HG03025 (cell line): ENCODE results near the gene COX6A2.
"Not testable (repeated sequence)": the region's sequence is repeated elsewhere in the genome, so short reads cannot be mapped to it uniquely, and the experiment has no call there.

Experiments
- ATAC-seq: cut with Tn5 transposase; IDR thresholded peaks from one replicate; pipeline ENCODE4 v1.9.1; 2021; ENCODE audit warnings: mild to moderate bottlenecking, moderate library complexity; ENCODE audit not compliant: unreplicated experiment, low FRiP score

The COX6A2 gene

DNA sequence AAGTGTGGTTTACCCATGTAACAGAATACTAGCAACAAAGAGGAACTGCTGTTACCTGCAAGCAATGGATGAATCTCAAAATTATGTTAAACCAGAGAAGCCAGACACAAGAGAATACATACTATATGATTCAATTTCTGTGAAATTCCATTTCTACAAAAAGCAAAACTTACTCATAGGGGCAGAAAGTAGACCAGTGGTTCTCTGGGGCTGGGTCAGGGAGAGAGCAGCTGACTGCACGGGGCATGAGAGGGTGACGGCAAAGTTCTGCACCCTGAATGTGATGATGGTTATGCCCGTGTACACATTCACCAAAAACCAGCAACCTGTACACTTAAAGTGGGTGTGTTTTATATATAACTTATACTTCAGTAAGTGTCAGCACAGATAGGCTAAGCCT is 11.4 kb upstream of the COX6A2 start:
- ATAC-seq: no peak

DNA sequence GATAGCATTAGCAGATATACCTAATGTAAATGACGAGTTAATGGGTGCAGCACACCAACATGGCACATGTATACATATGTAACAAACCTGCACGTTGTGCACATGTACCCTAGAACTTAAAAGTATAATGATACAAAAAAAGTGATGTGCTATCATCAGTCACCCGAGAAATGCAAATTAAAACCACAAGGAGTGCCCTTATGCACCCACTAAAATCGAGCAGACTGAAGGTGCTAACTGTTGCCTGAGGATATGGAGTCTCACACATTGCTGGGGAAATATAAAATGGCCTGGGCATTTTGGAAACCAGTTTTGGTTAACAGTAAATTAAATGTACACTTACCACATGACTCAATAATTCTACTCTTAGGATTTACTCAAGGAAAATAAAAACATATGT is 10.9 kb upstream of the COX6A2 start:
- ATAC-seq: not testable (repeated sequence)

DNA sequence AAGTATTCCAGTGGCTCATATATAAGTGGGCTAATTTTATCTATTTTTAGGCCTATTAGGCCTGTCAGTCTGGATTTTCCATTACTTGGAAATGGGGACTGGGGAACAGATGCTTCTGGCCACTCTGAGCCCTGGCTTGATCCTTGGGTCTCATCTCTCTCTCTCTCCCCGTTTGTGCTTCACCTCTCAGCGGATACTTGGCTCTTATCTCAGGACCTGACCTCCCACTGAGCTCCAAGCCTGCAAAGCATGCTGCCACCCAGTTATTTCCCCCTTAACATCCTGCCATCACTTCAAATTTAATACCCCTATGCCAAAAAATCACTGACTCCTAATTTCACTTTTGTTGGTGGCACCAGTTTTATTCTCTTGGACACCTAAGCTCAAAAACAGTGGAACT is 10.3 kb upstream of the COX6A2 start:
- ATAC-seq: no peak

DNA sequence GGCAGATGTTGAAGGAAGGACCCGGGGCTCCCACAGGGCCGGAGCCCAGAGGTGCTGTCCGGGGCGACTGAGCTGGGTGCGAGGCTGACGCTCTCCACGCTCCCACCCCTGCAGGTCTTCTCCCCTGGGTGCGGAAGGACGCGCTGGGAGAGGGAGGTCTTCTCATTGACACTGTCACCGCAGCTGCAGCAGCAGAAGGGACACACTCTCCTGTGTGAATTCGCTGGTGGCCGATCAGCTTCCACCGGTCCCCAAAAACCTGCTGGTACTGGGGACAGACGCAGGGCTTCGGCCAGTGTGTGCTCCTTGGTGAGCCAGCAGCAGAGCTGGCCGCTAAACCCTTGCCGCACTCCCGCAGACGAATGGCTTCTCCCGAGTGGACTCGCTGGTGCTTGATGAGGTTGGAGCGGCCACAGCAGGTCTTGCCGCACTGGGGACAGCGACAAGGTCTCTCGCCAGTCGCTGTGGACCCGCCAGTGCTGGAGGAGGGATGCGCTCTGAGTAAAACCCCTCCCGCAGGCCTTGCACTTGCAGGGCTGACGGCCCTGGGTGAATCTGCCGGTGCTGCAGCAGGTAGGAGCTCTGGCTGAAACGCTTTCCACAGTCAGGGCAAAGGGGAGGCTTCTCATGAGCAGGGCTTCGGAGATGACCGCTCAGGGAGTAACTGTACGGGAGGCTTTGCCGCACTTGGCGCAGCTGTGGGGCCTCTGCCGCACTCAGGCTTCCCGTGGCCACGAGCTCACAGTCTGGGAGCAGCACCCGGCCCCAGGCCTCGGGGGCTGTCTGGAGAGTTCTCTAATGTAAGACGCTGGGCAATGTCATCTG is 8.3 kb upstream of the COX6A2 start:
- ATAC-seq: no peak

DNA sequence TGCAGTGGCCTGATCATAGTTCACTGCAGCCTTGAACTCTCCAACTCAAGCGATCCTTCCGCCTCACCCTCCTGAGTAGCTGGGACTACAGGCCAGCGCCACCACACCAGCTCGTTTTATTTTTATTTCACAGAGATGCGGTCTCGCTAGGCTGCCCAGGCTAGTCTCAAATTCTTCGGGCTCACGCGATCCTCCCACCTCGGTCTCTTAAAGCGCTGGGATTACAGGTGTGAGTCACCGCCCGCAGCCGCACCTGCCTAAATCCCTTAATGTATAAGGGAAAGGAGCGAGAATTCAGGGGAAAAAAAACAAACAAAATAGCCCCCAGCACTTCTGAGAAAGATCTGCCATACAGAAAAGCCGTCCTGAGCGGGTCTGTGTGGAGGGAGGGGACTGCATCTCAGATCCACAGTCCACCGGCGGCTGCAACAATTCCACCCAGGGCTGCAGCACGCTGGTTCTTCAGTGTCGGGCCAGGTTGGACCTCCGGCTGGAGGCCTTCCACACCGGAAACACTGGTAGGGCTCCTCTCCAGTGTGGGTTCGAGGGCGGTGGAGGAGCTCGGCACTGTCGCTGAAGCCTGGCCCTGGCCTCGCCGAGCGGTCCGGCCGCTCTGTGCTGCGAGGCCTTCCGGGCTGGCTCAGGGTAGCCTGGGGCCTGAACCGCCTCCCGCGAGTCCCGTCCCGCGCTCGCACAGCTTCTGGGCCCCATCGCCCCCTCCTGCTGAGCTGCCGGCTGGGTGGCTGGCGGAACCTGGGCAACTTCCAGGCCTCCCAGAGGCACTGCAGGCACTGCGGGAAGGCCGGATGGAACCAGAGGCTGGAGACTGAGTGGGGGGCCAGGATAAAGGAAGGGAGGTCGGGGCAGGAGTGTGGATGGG is 7.4 kb upstream of the COX6A2 start:
- no peak for ATAC-seq

DNA sequence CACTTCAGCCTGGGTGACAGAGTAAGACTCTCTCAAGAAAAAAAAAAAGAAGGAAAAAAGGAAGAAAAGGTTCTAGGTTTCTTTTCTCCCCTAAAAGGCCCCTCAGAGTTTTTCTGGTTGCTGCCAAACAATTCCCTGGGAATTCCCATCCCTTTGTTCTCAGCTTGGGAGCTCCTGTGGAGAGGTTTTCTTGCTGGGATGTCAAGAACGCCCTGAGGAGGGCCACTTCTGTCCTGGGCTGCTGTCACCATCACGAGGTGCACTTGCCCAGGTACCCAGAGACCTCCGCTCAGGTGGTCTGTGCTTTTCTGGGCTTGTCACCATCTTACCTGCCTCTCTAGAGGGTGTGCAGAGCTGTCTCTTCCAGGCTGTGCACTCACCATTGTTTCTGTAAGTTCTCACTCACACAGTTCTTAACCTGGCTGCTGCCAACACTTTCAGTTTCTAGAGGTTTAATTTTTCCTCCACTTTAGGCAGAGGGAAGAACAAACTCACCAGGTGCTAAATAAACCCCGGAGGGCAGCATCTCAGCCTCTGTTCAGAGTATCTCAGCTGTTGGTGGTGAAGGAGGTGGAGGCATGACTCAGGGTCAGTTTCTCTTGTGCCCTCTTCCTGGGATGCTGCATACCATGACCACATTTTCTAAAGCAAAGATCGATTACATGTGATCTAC is 2.4 kb upstream of the COX6A2 start:
- ATAC-seq: no peak

DNA sequence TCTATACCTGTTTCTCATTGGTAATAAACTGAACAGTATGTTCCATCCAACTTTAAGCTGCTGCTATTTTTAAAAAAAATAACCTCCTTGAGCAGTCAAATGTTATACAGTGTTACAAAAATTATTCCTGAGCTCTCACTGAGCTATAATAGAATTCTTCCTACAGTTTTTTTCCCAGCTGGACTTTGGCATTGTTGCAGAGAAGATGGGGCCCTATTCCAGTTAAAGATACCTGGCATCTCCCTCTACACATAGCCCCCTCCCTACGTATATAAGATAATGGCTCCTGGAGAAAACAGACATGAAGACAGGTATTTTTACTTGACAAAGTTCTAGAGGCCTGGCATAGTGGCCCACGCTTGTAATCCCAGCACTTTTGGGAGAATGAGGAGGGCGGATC is 1.6 kb upstream of the COX6A2 start:
- no peak for ATAC-seq

DNA sequence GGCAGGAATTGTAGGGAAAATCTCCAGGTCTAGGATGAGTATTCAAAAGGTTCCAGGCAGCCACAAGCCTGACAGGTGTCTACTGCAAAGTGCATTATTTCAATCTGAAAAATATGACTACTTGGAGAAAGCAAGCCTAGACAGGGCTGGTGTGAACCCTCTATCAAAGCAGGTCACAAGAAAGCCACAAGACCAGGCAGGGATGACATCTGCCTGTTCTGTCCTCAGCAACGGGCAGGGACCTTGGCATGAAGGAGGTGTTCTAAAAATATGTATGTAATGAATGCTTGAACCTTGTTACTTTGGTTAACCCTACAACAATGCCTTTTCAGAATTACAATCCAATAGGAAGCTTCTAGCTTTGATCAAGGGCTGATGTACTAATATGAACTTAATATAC is 1.2 kb upstream of the COX6A2 start:
- ATAC-seq: no peak

DNA sequence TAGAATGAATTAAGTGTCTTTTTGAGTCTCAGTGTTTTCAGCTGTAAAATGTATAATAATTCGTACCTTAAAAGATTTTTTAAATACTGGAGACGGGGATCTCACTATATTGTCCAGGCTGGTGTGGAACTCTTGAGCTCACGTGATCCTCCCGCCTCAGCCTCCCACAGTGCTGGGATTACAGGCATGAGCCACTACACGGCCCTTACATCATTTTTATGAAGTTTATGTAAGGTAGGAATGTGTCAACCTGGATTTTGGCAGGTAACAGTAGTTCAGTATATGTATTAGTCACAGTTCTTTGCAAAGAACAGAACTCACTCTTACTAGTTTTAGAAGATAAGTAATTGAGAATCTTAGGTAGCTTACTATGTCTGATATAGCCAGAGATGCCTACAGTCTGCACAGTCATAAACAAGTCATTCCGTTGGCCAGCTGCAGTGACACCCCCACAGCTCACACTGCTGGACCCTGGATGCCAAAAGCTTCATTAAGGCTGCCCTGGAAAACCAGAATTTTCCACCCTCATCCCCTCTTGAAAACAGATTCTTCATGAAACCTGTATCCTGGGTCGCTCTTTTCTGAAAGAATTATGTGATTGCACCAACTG is 583 bp upstream of the COX6A2 start:
- no peak for ATAC-seq

DNA sequence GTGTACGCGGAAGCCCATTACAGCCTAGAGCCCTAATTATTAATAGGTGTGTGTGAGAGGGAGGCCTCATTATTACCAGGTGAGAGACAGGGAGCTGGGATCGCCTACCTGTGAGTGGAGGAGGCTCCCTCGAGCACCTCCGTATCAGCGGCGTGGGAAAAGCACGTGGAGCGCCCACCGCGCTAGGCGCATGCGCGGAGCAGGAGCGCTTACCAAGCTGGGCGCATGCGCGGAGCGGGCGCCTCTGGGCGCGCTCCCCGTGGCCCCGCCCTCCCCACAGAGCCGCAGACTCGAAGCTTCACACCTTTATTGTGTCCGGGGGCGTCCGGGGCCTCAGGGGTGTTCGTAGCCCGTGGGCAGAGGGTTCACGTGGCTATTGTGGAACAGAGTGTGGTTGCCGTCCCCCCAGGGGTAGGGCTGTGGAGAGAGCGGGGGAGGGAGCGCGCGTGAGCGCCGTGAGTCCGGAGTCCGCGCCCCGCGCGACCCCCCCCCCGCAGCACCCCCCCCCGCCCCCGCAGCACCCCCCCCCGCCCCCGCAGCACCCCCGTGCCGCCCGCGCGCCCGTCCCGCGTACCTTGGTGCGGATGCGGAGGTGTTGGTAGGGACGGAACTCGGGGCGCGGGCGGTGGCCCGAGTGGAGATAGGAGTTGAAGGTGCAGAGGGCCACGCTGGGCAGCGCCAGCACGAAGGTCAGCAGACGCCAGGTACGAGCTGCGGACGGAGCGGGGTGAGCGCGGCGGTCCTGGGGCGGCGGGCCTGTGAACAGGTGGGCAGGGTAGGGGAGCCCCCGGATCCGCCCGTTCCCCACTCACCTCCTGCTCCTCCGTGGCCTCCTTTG is 500 bp downstream of the COX6A2 start:
- no peak for ATAC-seq

DNA sequence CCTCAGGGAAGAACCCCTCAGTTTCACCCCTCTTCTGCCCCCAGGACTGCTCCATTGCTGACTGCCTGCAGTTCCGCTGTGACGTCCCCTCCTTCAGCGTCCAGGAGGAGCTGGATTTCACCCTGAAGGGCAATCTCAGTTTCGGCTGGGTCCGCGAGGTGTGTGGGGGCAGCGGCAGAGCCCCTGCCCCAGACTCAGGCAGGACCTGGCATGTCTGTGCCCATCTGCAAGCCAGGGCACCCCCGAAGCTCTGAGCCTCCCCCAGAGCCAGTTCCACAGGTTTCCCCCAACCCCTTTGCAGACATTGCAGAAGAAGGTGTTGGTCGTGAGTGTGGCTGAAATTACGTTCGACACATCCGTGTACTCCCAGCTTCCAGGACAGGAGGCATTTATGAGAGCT is 4.4 kb downstream of the COX6A2 start:
- ATAC-seq: no peak

DNA sequence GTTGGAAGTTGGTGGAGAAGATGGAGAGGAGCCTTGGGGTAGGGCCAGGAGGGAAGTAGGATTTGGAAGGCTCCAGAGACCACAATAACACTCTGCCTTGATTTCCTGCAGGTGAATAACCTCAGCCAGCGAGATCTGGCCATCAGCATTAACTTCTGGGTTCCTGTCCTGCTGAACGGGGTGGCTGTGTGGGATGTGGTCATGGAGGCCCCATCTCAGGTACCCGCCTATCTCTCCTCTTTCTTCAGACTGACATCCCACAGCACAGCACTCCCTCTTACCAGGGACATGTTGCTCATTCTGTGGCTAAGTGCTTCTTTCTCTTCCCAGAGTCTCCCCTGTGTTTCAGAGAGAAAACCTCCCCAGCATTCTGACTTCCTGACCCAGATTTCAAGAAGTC is 4.9 kb downstream of the COX6A2 start:
- no peak for ATAC-seq

DNA sequence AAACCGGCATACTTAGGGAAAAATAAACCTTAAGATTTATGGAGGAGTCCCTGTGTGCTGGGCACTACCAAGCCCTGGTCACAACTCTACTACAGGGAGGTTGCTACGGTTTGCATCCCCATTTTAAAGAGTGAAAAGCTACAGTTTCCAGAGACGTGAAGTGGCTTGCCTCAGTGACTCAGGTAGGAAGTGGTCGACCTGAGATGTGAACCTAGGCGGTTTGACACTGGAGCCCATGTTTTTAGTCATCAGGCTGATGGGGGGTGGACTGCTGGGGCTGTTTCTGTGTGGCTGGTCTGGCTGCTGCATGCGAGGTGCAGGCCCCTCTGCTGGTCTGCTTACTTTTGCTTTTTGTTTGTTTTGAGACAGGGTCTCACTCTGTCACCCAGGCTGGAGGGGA is 6.6 kb downstream of the COX6A2 start:
- no peak for ATAC-seq

DNA sequence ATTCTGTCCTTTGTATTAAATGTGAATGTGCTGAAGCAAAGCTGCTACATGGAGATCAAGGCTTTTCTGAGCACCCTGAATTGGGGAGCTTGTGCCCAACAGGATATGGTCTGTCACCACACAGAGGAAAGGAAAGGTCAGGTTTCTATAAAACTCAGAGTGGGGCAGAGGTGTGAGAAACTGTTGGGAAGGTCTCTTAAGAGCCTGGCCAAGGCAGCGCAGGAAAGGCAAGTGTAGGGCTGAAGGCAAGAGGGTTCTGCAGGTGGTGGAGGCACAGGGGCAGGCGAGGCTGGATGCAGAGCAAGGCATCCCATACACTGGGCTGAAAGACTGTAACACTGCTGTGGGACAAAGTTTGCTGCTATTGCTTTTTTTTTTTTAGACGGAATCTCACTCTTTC is 8.1 kb downstream of the COX6A2 start:
- ATAC-seq: no peak

DNA sequence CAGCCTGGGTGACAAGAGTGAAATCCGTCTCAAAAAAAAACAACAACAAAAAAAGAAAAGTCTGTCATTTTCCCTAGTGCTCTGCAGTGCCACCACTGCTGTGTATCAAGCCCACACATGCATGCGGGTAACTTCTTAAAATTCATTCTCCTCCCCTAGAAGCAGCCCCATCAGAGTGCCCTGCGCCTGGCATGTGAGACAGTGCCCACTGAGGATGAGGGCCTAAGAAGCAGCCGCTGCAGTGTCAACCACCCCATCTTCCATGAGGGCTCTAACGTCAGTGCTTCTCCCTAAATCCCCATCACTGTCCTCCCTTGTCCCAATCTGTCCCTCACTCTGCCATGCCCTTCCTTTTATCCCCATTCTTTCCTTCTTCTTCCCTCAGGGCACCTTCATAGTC is 10.2 kb downstream of the COX6A2 start:
- no peak for ATAC-seq

DNA sequence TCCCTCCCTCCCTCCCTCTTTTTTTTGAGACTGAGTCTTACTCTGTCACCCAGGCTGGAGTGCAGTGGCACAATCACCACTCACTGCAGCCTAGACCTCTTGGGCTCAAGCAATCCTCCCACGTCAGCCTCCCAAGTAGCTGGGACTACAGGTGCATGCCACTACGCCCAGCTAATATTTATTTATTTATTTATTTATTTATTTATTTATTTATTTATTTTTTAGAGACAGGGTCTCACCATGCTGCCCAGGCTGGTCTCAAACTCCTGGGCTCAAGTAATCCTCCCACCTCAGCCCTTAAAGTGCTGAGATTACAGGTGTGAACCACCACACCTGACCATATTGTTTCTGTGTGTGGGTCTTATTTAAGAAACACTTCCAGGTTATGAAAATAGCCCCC is 11.1 kb downstream of the COX6A2 start:
- ATAC-seq: not testable (repeated sequence)

DNA sequence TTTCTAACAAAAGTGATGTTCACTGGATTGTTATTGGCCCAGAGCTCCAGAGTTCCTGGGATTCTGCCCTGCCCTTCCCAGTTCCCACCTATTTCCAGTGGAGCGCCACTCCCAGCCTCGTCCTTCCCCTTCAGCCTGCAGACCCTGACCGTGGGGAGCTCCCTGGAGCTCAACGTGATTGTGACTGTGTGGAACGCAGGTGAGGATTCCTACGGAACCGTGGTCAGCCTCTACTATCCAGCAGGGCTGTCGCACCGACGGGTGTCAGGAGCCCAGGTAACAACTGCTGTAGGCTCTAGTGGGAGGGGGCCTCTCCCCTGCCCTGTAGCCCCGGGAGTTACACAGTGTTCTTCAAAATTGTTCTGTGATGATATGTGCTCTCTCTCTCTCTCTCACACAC is 11.8 kb downstream of the COX6A2 start:
- no peak for ATAC-seq

DNA sequence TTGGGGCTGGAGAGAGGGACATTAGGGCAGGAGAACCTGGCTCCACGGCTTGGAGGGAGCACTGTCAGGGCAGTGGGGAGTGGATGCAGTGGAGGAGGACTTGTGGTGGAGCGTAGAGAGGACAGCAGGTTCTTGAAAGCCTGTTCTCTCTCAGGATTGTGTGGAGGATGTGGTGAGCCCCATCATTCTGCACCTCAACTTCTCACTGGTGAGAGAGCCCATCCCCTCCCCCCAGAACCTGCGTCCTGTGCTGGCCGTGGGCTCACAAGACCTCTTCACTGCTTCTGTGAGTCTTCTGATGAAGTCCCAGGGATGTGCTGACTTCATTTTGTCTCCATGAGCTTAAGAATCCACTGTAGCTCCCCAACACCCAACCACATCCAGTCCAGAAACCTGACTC is 13.5 kb downstream of the COX6A2 start:
- no peak for ATAC-seq

DNA sequence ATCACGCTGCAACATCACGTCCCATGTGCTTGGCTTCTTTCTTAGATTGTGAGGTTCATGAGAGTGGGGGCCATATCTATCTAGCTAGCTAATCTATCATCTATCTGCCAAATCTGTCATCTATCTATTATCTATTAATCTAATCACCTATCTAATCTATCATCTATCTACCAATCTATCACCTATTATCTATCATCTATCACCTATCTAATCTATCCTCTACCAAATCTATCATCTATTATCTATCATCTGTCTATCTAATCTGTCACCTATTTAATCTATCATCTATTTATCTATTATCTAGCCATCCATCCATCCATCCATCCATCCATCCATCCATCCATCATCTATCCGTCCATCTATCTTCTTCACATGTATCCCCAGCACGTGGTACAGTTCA is 14.2 kb downstream of the COX6A2 start:
- ATAC-seq: no peak

DNA sequence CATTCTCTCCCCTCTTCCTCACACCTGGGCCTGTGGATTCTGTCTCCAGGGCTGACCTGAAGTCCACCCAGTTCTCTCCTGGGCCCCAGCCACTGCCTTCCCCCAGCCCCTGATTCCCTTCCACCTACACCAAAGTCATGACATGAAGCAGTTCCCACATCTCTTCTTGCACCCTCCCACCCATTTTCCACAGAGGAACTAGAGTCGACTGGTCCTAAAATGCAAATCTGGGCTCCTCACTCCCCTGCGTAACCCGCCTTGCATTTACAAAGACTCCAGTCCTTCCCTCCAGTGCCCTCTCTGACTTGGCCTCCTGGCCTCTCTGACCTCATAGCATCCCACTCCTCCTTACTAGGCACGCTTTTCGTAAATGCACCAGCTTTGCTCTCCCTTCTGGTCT is 14.8 kb downstream of the COX6A2 start:
- ATAC-seq: no peak
